Stimulated activated CD4-positive, alpha-beta T cell treated with anti-CD3 and anti-CD28 coated beads, Interleukin-4, amount 100 ng/mL, for 4 hours (primary cell): Measurements from ENCODE around the gene UFC1.
A peak's percentile ranks its signal among the peaks of the same experiment; 100 is the strongest.

ENCODE experiments used
- DNase-seq, 2 experiments: peaks; one replicate each; pipeline ENCODE4 v3.0.0-alpha.2; 2020

The UFC1 gene

DNA sequence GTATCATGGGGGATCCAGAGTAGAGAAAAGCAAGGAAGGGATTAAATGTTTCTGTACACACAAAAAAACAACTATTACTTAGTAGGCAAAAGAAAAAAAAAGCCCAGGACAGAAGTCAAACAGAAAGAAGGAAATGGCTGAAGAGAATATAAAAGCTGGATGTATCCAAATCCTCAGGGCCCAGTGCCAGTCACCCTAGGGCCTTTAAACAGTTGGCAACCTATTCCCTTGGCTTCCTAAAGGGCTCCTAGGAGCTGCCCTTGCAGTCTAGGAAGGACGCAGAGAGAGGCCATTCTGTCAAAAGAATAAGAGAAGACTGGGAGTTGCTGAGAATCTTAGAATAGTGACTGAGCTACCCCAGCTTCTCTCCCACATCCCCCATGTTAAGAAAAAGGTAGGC, 18.6 kb downstream of the UFC1 start:
- DNase-seq, result no peak

DNA sequence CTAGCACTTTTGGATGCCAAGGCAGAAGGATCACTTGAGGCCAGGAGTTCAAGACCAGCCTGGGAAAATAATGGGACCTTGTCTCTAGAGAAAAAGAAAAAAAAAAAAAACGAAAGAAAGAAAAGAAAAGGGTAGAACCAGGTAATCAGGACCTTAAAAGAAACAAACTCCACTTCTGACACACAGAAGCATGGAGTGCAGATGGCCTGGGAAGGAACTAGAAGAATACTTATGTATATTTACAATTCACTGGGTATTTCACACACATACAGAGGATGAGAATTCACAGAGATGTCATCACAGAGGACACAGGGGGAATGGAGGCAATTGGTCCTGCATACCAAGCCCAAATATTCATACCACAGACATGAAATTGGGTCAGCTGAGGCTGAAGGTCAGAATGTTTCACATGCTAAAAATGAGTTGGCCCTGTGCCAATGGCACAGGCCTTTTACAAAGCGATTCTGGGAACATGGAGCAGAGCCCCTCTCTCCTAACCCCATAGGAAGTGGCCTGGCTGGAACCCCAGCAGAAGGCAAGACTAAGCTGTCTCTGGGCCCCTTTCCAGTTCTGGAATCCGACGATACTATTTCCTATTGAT, 19.1 kb downstream of the UFC1 start:
- DNase-seq, result no peak

DNA sequence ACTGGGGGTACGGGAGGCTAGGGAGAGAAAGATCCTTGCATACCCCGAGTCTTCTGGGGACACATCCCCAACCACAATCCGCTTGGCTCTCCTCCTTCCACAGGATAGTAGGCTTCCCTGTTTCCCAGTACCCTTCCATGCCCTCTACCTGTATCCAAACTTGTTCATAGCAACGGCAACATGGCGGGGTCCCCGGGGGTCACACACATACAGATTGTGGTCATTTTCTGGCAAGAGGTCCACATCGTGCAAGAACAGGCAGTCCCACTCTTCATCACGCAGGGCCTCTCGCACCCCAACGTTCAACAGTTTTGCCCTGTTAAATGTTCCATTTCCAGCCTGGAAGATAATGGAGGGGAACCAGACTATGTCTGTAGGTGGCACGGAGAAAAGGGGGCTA, 19.9 kb downstream of the UFC1 start:
- no peak for DNase-seq

DNA sequence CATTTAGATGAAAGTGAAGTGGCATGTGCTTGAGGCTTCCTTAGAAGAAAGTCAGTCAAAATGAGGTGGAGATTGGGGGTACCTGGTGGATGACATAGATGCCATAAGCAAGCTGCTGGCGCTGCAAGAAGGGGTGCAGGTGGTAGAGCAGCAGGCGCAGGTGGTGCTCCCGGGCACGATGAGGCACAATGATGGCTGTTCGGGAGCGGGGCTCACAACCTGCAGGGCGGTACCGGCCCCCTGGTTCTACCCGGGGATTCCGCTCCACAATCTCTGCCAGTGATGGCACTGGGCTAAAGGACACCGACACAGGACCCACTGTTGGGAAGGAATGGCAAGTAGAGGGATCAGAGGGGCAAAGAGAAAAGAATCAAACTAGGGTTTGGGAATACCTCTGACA, 21.1 kb downstream of the UFC1 start:
- no peak for DNase-seq

DNA sequence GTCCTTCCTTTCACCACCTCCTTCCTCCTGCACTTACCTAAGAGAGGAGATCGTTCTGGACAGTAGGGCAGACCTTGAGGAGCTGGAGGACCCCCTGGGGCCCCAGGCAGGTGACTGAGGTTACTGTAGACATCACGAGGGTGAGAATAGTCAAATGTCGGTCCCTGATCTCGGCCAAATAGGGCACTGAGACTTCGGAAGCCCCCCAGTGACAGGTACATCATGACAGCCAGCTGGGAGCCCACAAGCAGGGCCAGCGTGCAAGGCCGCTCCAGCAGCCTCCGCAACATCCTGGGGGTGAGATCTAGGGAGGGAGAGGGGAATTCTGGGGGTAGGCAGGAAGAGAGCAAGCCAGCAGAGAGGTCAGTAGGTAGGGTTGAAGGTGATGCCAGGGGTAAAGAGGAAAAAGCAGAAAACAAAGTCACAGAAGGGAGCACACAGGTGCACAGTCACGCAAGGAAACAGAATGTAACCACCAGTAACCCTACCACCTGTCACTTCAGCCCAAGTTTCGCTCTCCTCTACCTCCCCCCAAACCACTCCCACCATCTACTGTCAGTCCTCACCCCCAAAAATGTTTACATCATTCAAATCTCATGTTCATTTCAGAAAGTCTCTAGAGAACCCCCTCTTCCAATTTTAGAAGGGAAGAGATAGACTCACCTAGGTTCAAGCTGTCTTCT, 22.1 kb downstream of the UFC1 start:
- DNase-seq, result no peak

DNA sequence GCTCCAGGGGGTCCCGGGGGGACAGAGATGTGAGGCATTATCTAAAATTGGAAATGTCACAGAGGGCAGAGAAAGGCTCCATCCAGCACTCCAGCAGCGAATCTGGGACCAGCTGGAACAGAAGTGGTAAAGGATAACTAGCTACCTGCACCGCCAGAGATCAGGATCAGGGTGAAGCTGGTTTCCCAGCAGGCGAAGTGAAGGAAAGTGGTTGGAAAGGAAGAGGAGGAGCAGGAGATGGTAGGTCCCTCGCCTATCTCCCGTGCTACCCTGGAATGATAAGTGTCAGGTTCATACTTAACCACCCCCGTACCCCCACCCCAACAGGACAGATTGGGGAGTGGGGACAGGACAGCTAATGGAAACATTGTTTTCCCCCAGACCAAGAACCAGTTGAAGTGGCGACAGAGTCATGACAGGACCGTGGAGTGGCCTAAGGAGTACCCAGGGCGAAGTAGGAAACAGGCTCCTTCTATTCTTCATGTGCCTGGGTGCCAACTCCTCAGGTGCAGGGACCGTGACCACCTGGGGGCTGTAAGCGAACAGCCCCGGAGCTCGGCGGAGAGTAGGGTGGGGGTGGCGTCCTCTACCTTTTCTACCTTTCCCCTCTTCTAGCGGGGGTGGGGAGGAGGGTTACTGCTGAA, 22.8 kb downstream of the UFC1 start:
- no peak for DNase-seq

DNA sequence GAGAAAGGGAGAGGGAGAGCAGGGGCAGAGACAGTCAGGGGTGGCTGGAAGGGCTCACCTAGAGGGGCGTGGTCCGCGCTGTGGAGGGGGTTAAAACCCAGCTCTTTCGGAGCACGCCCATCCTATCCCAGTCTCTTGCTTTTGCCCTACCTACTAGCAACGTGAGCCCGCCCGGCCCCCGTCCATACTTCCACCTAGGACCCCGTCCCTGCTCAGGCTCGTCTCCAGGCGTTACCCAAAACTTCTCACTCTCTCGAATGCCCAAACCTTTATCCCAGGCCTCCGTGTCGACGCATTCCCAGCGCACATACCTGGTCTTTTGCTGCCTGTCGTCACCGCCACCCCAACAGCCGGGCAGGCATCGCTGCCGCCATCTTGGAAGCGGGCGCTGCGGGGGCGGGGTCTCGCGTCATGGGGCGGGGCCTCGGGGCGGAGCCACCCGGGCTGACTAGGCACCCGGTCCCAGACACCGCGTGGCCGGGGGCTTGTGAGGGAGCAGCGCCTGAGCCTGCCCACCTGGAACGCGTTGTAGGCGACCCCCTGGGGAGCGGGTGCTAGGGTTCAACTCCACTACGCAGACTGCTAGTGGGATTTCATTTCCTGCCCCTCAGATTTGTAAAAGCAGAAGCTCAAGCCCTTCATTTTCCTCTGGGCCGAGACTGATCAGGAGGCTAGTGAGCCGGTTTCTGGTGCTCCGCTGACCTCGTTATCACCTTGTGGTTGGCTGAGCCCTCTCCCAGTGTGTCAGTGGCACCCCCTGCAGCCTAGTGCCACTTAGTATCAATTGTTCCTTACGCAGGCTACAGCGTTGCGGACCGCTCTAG, 23.5 kb downstream of the UFC1 start, which contains the start of gene B4GALT3:
Gene B4GALT3 (minus strand): TSS at position 396 of the 824 bp plus-strand sequence. CDS start 1,447 bp downstream, outside the sequence.
- peak; percentile 92 to 99 for DNase-seq

DNA sequence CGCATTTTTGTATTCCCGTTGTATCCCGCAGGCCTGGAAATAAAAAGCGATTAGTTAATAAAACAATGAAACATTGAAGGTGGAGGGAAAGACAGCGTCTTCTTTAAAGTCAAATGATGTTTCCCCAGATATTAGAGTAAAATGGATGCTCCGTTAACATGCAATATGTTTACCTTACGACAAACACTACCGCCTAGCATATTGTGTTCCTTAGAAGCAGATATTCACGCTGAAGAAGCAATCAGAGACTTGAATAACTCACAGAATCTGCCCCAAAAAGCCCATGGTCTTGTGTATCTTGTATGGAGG, 24.1 kb downstream of the UFC1 start:
- DNase-seq, result no peak

DNA sequence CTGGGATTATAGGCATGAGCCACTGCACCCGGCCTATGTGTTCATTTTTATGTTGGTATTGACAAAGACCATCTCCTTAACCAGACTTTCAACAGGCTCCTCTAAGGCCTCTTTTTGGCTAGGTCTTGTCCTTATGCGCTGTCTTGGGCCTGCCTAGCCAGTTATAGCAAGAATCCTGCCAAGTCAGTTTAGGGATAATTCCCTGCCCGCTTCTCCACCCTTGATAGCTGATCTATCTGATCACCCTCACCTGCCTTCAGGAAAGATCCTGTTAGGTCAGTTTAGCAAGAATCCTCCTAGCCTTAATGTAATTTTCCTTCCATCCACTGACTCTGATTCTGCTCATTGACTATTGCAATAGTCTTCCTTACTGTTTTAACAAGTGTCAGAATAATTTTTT, 25.9 kb downstream of the UFC1 start:
- DNase-seq, result no peak

DNA sequence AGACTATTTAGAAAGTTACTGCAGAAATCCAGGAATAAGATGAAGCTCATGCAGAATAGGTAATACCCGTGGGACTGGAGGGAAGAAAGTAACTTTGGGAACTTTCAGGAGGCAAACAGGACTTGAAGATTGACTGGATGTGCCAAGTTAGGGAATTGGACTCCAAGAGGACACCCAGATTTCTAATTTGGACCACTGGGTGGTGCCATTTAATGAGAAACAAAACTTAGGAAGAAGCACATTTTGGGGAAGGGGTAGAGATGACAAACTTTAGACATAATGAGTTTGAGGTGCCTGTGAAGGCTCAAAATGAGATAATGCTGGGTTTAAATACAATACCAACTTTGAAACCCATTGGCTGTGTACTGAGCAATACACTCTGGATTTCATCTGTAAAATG, 26.9 kb downstream of the UFC1 start:
- DNase-seq, result no peak

DNA sequence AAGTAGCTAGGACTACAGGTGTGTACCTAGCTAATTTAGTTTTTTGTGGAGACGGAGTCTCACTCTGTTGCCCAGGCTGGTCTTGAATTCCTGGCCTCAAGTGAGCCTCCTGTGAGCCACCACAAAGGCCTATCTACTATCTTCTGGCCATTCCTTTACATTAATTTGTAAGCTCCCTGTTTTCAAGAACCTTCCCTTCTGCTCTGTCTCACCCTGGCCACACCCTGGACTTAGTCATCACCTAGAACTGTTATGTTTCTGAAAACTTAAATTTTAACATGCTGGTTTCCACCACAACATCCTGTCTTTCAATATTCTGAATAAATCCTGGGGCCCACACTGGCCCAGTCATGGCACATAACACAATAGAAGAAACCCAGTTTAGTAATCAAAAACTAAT, 28.4 kb downstream of the UFC1 start:
- DNase-seq, result peak; percentile 43 to 71

DNA sequence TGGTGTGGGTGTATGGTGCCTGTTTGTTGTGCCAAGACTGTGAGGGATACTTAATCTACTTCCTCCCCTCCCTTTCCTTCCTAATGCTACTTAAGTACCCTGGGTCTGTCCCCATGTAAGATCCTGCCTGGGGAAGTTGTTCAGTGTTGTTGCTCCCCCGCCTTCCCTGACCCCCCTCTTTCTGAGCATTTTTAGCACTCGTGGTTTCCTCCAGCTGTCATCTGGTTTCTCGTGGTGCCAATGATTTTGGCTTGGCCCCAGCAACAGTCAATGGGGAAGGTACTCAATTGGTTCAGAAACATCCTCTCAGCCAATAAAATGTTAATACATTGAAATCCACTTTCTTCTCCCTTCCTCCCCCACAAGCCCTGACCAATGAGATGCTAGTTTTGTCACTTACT, 31.5 kb downstream of the UFC1 start:
- peak; percentile 37 to 62 for DNase-seq

DNA sequence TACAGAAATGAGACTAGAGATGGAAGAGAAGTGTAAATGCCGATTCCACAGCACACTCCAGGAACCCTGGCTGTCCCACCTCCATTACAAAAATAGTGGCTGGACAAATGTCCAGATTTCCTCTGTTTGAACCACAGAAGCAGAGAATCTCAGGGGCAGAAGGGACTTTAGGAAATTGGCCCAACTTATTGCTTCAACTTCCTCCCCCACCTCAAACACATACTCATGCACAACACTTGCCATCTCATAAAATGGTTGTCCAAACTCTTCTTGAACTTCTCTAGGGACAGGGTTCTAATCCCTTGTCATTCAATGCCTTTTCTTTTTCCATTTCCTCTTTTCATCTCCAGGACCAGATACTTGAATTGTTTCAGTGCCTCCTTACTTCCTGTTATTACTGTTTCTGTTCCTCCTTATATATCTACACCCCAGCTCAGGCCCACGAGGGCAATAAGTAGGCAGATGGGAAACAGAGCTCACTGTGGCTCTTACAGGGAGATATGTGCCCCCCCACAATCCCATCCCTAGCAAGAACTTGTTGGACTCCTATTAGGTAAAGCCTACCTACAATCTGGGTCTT, 32.0 kb downstream of the UFC1 start:
- no peak for DNase-seq

DNA sequence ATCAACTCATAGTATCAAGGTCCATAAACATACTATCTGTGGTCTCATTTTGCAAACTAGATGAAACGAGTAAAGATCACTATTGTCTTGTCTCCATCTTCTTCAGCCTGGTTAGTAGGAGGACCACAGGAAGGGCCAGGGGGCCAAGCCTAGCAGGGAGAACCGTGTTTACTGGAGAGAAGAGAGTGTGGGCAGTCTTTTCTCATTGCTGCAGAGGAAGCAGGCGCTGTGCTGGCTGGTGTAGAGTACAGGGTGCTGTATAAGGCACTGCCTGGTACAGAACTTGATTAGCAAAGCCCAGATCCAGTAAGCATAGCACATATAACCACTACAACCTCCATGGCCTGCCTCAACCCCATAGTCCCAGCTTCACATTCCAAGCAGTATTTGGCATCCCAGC, 33.5 kb downstream of the UFC1 start:
- no peak for DNase-seq

DNA sequence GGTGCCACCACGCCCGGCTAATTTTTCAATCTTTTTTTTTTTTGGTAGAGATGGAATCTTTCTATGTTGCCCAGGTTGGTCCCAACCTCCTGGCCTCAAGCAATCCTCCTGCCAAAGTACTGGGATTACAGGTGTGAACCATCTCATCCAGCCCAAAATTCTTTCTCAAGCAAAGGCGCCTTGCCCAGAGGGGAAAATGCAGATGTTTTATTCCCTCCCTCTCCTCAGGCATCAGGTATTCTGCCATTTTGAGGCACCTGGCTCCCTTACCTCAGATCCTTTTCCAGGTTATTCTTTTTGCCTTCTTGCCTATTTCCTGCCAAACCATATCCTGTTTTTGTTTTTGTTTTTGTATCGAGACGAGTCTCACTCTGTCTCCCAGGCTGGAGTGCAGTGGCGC, 34.6 kb downstream of the UFC1 start:
- DNase-seq, result no peak

DNA sequence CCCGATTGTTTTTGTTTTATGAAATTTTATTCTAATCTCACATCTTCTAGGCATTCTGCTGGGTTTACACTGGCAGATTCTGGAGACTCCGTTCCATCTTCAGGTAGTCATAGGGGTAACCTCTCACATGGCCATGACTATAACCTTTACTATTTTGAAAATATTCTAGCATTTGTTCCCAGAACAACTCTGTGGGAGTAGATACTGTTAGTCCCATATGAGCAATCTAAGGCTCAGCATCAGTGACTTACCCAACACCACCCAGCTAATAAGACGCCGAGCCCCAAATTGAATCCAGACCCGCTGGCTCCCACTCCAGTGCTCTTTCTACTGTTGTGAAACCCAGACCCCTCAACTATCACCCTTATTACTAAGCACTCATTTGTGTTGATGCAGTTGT, 35.3 kb downstream of the UFC1 start:
- DNase-seq, result no peak

DNA sequence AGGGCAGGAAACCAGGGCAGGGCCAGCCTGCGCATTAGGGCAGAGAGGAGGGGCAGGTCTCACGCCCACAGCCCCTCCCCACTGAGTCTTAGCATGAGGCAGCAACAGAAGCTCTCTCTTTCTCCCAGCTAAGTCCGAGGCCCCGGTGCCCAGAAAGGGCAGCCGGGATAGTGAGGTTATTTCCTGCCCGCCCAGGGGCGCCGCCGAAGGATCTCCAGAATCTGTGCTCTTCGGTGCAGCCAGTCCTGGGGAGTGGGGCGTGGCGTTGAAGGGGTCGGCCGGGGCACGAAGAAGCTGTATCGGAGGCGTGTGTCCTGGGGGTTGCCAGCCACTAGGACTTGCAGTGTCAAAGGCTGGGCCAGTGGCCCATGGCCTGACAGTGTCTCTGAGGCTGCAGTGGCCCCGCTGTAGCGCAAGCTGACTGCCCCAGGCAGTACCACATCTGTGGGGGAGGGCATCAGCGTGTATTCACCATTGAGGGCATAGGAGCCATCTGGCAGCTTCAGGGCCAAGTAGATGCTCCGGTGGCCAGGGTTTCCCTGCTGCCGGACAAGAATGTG, 37.3 kb downstream of the UFC1 start:
- no peak for DNase-seq

DNA sequence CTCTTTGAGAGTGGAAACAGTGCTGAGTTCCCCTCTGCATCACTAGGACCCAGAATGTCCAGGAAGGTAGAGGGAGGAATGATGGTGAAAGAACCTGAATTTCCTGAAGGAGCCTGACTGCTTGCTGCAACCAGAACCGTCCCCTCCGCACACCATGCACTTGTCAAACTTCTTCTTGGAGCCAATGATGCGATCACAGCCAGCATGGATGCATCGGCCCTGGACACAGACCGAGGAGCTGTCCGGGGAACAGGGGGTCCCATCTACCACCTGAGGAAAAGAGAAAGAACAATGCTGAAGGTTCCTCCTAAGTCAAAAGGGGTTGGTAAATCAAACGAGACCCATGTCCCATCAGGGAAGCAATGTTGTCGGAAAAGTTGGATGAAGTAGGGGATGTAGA, 38.2 kb downstream of the UFC1 start:
- DNase-seq, result no peak

DNA sequence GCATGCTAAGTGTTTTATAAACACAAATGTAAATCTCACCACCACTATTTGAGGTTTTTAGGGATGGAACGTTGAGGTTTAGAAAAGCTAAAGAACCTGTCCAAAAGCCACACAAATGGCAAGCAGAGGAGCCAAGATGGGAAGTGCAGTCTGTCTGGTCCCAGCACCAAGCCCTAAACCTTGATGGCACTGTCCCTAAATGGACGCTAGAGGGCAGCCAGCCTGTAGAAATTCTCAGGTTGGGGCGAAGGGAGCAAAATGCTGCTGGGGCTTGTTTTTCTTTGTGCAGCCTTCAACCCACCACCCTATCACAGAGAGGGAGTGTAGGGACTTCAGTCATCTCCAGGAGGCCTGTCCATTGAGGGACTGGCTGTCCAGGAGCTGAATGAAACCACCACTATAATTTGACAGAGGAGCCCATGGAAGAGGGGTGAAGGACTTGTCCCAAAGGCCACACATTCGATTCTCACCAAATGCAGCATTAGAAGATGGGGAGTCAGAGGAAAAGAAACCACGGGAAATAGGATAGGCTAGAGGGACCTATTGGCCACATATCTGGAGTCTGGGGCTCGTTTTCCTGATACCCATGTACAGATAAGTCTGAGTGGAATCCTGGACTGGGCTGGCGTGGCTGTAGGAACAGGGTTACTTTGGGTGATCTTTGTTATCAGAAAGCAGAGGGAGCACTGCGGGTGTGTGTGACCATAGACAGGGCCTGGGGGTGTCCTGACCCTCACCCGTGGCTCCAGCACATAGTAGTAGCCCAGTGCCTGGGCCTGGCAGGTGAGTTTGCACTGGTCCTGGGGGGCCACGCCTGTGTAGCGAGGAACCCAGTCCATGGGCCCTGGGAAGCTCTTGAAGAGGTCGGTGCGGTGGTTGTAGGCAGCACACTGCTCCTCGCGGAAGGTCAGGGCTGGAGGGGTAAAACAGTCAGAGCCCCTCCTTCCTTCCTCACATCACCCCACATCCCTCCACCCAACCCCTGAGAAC, 39.0 kb downstream of the UFC1 start:
- DNase-seq, result peak; percentile 49 to 61

DNA sequence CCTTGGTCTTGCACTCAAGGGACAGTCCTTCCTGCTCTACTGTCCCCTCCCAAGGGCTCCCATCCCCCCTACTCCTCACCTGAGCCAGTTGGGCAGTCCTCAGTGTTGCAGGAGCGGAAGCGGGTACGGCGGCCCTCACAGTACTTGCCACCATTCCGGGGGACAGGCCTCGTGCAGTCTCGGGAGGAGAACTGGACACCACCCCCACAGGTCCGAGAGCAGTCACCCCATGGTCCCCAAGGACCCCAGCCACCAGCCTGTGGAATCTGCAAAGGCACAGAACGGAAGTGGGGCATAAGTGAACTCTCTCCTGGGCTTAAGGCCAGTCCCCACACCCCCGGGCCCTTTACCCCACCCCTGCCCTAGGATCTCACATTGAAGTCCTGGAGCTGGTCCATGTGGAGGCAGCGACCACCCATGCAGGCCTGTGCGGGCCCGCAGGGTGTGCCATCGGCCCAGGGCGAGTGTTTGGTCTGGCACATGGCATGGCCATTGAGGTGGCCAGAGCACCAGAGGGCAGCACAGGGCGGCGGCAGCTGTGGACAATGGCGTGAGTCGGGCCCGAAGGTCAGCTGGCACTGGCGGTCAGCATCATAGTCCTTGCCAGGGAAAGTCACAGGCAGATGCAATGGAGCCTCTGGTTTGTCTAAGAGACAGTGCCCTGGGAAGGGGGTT, 39.9 kb downstream of the UFC1 start:
- DNase-seq, result no peak

DNA sequence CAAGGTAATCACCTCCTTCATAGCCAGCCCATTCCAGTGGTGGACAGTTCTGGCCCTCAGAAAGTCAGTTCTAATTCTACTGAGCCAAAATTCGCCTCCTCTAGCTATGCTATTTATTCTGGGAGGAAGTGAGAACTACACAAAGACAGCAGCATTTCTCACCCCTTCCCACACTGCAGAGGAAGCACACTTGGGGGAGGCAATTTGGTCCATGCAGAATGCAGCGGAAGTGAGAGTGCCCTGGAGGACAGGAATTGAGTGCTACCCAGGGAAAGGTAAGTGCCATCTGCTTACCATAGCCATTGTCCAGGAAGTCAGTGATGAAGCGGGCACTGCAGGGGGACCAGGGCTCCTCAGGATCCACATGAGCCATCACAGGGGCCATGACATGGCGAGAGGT, 41.4 kb downstream of the UFC1 start:
- DNase-seq, result no peak
